IMR-90 (cell line): Measurements from ENCODE around the gene MYL12B. TPM values are rescaled to one million over a fixed set of nuclear protein-coding genes. Genes with fewer than 3 reads are reported as not detected.

ENCODE experiments used
- ATAC-seq: fragments of 200-7000 bp; cut with Tn5 transposase; 2 replicates; pipeline ENCODE4 v1.9.1; 2020; ENCODE audit warnings: low read depth, mild to moderate bottlenecking, moderate library complexity
- BruUV-seq: library from RNA; stranded (reverse); fragments of 400-500 nt; replicated peaks from 2 replicates; lab custom pipeline; 2021; lab: Mats Ljungman, UMichigan
- CTCF ChIA-PET: fragments of 300-600 bp; formaldehyde crosslinking; extraction: SDS; loops from one replicate; lab custom pipeline; 2021; ENCODE audit warnings: antibody characterized with exemption; lab: Yijun Ruan, JAX
- POLR2A ChIA-PET: fragments of 300-600 bp; sonication (Branson Sonifier 250); formaldehyde crosslinking; loops from one replicate; lab custom pipeline; 2022; ENCODE audit warnings: antibody characterized with exemption; ENCODE audit not compliant: unreplicated experiment; lab: Charles Lee
- DNase-seq: peaks from one replicate; pipeline ENCODE4 v3.0.0; 2013
- H2AFZ ChIP-seq: replicated peaks from 2 replicates; pipeline ENCODE3; 2013; ENCODE audit warnings: low read length, mild to moderate bottlenecking; ENCODE audit not compliant: poor library complexity
- H2AK5ac ChIP-seq: 2 replicates; pipeline ENCODE4 v1.6.1; 2013; ENCODE audit warnings: low read depth, low read length, inconsistent platforms
- H2AK9ac ChIP-seq: replicated peaks from 2 replicates; pipeline ENCODE3; 2013; ENCODE audit warnings: mild to moderate bottlenecking, low read depth, low read length, moderate library complexity; ENCODE audit not compliant: poor library complexity
- H2BK120ac ChIP-seq: 2 replicates; pipeline ENCODE4 v1.6.1; 2013; ENCODE audit warnings: low read depth, low read length, inconsistent platforms
- H2BK15ac ChIP-seq: 3 replicates; pipeline ENCODE4 v1.6.1; 2013; ENCODE audit warnings: low read depth, low read length, inconsistent platforms
- H2BK20ac ChIP-seq: 2 replicates; pipeline ENCODE4 v1.6.1; 2013; ENCODE audit warnings: low read depth, mild to moderate bottlenecking, inconsistent platforms, low read length, moderate library complexity
- H2BK5ac ChIP-seq: 2 replicates; pipeline ENCODE4 v1.6.1; 2013; ENCODE audit warnings: mild to moderate bottlenecking, low read depth, low read length, inconsistent platforms; ENCODE audit not compliant: poor library complexity, severe bottlenecking
- H3K14ac ChIP-seq: replicated peaks from 2 replicates; pipeline ENCODE4 v1.6.1; 2013; ENCODE audit warnings: low read depth, low read length, inconsistent platforms
- H3K18ac ChIP-seq: 2 replicates; pipeline ENCODE4 v1.6.1; 2013; ENCODE audit warnings: low read depth, low read length, control low read depth
- H3K23ac ChIP-seq: 2 replicates; pipeline ENCODE4 v1.6.1; 2013; ENCODE audit warnings: low read depth, low read length, inconsistent platforms
- H3K27ac ChIP-seq: 2 replicates; pipeline ENCODE4 v1.5.1; 2013; ENCODE audit warnings: mild to moderate bottlenecking, control low read depth, low read length; ENCODE audit not compliant: insufficient read depth
- H3K27me3 ChIP-seq: 2 replicates; pipeline ENCODE4 v1.6.1; 2013; ENCODE audit warnings: low read length; ENCODE audit not compliant: control insufficient read depth, insufficient read depth
- H3K36me3 ChIP-seq: 2 replicates; pipeline ENCODE4 v1.6.1; 2013; ENCODE audit warnings: low read length, mixed read lengths; ENCODE audit not compliant: control insufficient read depth, insufficient read depth
- H3K4ac ChIP-seq: 2 replicates; pipeline ENCODE4 v1.6.1; 2013; ENCODE audit warnings: low read depth, low read length, inconsistent platforms
- H3K4me1 ChIP-seq: 2 replicates; pipeline ENCODE4 v1.6.1; 2013; ENCODE audit warnings: low read length, mixed read lengths; ENCODE audit not compliant: control insufficient read depth, insufficient read depth
- H3K4me2 ChIP-seq: 2 replicates; pipeline ENCODE4 v1.6.1; 2013; ENCODE audit warnings: low read depth, mild to moderate bottlenecking, control low read depth, low read length, moderate library complexity
- H3K4me3 ChIP-seq: 2 replicates; pipeline ENCODE4 v1.5.1; 2013; ENCODE audit warnings: low read depth, mild to moderate bottlenecking, control low read depth, low read length, moderate library complexity; ENCODE audit not compliant: insufficient read depth
- H3K56ac ChIP-seq: 2 replicates; pipeline ENCODE4 v1.6.1; 2013; ENCODE audit warnings: low read length, inconsistent platforms; ENCODE audit not compliant: insufficient read depth; ENCODE audit errors: extremely low read depth
- H3K79me1 ChIP-seq, 2 experiments: 2 replicates each; pipeline ENCODE4 v1.6.1; 2013; ENCODE audit warnings: low read length in 2 of 2, inconsistent platforms in 1 of 2, low read depth in 1 of 2
- H3K9ac ChIP-seq: 2 replicates; pipeline ENCODE4 v1.6.1; 2013; ENCODE audit warnings: low read depth, low read length, control low read depth
- H3K9me1 ChIP-seq: 2 replicates; pipeline ENCODE4 v1.6.1; 2013; ENCODE audit warnings: low read length, inconsistent platforms; ENCODE audit not compliant: insufficient read depth
- H3K9me3 ChIP-seq: 2 replicates; pipeline ENCODE4 v1.6.1; 2013; ENCODE audit warnings: low read length; ENCODE audit not compliant: control insufficient read depth, insufficient read depth
- H4K20me1 ChIP-seq: 2 replicates; pipeline ENCODE4 v1.6.1; 2013; ENCODE audit warnings: low read length, inconsistent platforms; ENCODE audit not compliant: insufficient read depth
- H4K5ac ChIP-seq: 2 replicates; pipeline ENCODE4 v1.6.1; 2013; ENCODE audit warnings: mild to moderate bottlenecking, low read depth, low read length, control low read depth
- H4K8ac ChIP-seq, 2 experiments: 2 replicates each; pipeline ENCODE4 v1.6.1; 2013; ENCODE audit warnings: low read depth in 2 of 2, low read length in 2 of 2, control low read depth in 1 of 2, inconsistent platforms in 1 of 2
- H4K91ac ChIP-seq: 2 replicates; pipeline ENCODE4 v1.6.1; 2013; ENCODE audit warnings: low read depth, low read length, inconsistent platforms; ENCODE audit not compliant: insufficient read depth
- CHD1 ChIP-seq: IDR thresholded peaks from 2 replicates; pipeline ENCODE4 v1.6.1; 2012; ENCODE audit warnings: low read depth, low read length, improper control_type of control experiment
- FOS ChIP-seq: fragments of 150-350 bp; IDR thresholded peaks from 2 replicates; pipeline ENCODE4 v1.6.1; 2016; ENCODE audit warnings: low read depth, low read length
- MAZ ChIP-seq: IDR thresholded peaks from 2 replicates; pipeline ENCODE4 v1.6.1; 2012; ENCODE audit warnings: low read depth, mild to moderate bottlenecking, low read length, improper control_type of control experiment, moderate library complexity, borderline replicate concordance
- MXI1 ChIP-seq: IDR thresholded peaks from 2 replicates; pipeline ENCODE4 v1.6.1; 2012; ENCODE audit warnings: low read depth, mild to moderate bottlenecking, low read length, moderate library complexity, borderline replicate concordance
- NFE2L2 ChIP-seq: fragments of 150-350 bp; IDR thresholded peaks from 2 replicates; pipeline ENCODE4 v1.6.1; 2016; ENCODE audit warnings: low read depth, mild to moderate bottlenecking, low read length
- POLR2A ChIP-seq: IDR thresholded peaks from 2 replicates; pipeline ENCODE4 v1.6.1; 2012; ENCODE audit warnings: mild to moderate bottlenecking, low read depth, low read length
- RAD21 ChIP-seq: IDR thresholded peaks from 2 replicates; pipeline ENCODE4 v1.6.1; 2012; ENCODE audit warnings: low read length, improper control_type of control experiment
- RFX5 ChIP-seq: IDR thresholded peaks from 2 replicates; pipeline ENCODE4 v1.8.0; 2012; ENCODE audit warnings: low read depth, mild to moderate bottlenecking, low read length, moderate library complexity
- WGBS, 2 experiments: methylation state at CpG; one replicate each; pipeline versions ENCODE4 v1.1.5 to v1.1.7; 2013; ENCODE audit warnings: missing lambda C conversion rate in 2 of 2; ENCODE audit not compliant: insufficient read length in 1 of 2; ENCODE audit errors: extremely low coverage in 2 of 2; 5-methylcytosine and 5-hydroxymethylcytosine counted together
- dilution Hi-C: fragments of 300-500 bp; cut with HindIII; formaldehyde crosslinking; loops from one replicate; pipeline ENCODE4 v1.14.3; 2018; ENCODE audit warnings: low sequenced_read_pairs; ENCODE audit not compliant: unreplicated experiment
- in situ Hi-C: fragments of 300-500 bp; cut with MboI; formaldehyde crosslinking; loops from 3 replicates; pipeline ENCODE4 v1.14.3; 2019; ENCODE audit warnings: low sequenced_read_pairs, inconsistent platforms, mixed read lengths
- intact Hi-C: fragments of 100-400 bp; cut with micrococcal nuclease; formaldehyde crosslinking; loops from 2 replicates; pipeline ENCODE4 v1.10.0; 2022
- polyA plus RNA-seq, 3 experiments: library from polyadenylated mRNA; depleted of rRNA; stranded (reverse); fragments of >200 nt; gene quantifications; 2 replicates each; pipeline ENCODE4 v1.2.3, GENCODE V29; 2012; ENCODE audit warnings: low replicate concordance in 1 of 3
- total RNA-seq: library from RNA; depleted of rRNA; stranded (reverse); fragments of >200 nt; gene quantifications from 2 replicates; pipeline ENCODE4 v1.2.3, GENCODE V29; 2012
- TF ChIP-seq, protein P1 (sequence below): fragments of 150-350 bp; IDR thresholded peaks from 2 replicates; pipeline ENCODE4 v1.6.1; 2016; ENCODE audit warnings: low read depth, mild to moderate bottlenecking, low read length, moderate library complexity, borderline replicate concordance

Gene MYL12B
- total and polyA plus RNA-seq, 2 of the 4 experiments (the other 2 are of a cell fraction) = 692 to 816 TPM

DNA sequence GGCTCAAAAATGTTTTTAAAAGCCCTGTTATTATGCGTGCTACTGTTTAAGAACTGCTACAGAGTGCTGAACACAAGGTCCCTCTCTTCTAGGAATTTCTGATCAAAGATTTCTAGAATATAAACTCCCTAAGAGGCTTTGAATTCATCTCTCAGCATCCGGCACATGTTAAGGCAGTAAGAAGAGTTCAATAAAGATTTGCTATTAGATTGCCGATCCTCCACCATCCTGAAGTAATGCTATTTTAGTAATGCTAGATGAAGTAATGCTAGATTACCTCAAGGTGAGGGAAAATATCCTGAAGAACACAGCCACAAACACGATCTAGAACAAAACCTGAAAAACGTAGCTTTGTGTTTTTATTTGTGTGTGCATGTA is 949 bp upstream of the MYL12B start:
- peaks cover 15% of the 10 kb centered on the region for H3K36me3 ChIP-seq
- peaks cover 37% of the 10 kb centered on the region for H4K20me1 ChIP-seq
- dilution Hi-C loops (no loop called here), intact Hi-C loops (loop anchor here (5.0 kb wide), 2 partner anchors 191 to 341 kb away; partner anchors contain the start of gene TGIF1), in situ Hi-C loops (no loop called here)
- H3K9me1 ChIP-seq = peaks cover 10% of the 10 kb centered on the region; the same call in 1 of the 2 replicates
- H3K27ac ChIP-seq = peak overlapping the region; percentile 99
- no peak for ATAC-seq
- peak overlapping the region; percentile 98 for H2AK9ac ChIP-seq
- peak overlapping the region; percentile 96 for H3K9ac ChIP-seq
- H4K5ac ChIP-seq = peak overlapping the region; percentile 90
- peak overlapping the region; percentile 91 for H2BK120ac ChIP-seq
- H3K4me2 ChIP-seq = peak overlapping the region; percentile 98
- H3K23ac ChIP-seq = peak overlapping the region; percentile 91
- peaks cover 19 to 53% of the 10 kb centered on the region in 2 experiments; a peak in 3 of 4 replicates for H3K79me1 ChIP-seq
- H3K18ac ChIP-seq = peak overlapping the region; percentile 90
- H4K91ac ChIP-seq = peak overlapping the region; percentile 98
- WGBS, 2 experiments = no CpG with 5 or more reads among the region's 5 CpGs
- H2AFZ ChIP-seq = peak overlapping the region; percentile 92
- DNase-seq = no peak
- no peaks in the 10 kb centered on the region for H3K27me3 ChIP-seq
- H3K56ac ChIP-seq = peak overlapping the region; percentile 99
- H3K4me1 ChIP-seq = peaks cover 13% of the 10 kb centered on the region
- ChIA-PET CTCF (interaction anchor here (0.6 kb wide), 1 partner anchor 672 kb away, joined by 3 read pairs; no protein-coding TSS in a partner anchor), POLR2A (interaction anchor here (0.5 to 1.5 kb wide), 4 partner anchors 9 to 350 kb away, joined by 3 to 4 read pairs (median 3); partner anchors contain the start of gene MYL12A)
- peak overlapping the region; percentile 96 to 100 for H4K8ac ChIP-seq
- peak overlapping the region; percentile 97 for H2AK5ac ChIP-seq
- peak overlapping the region; percentile 98 for H3K4ac ChIP-seq
- no peaks in the 10 kb centered on the region for H3K9me3 ChIP-seq
- H2BK15ac ChIP-seq = peak overlapping the region; percentile 84
- no peak for TF ChIP-seq RAD21
- no peak for TF ChIP-seq RFX5
- no peak for TF ChIP-seq NFE2L2
- TF ChIP-seq, protein P1, sequence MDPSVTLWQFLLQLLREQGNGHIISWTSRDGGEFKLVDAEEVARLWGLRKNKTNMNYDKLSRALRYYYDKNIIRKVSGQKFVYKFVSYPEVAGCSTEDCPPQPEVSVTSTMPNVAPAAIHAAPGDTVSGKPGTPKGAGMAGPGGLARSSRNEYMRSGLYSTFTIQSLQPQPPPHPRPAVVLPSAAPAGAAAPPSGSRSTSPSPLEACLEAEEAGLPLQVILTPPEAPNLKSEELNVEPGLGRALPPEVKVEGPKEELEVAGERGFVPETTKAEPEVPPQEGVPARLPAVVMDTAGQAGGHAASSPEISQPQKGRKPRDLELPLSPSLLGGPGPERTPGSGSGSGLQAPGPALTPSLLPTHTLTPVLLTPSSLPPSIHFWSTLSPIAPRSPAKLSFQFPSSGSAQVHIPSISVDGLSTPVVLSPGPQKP = no peak
- TF ChIP-seq POLR2A = no peak
- no peak for TF ChIP-seq MXI1
- no peak for TF ChIP-seq MAZ
- no peak for TF ChIP-seq FOS
- no peak for TF ChIP-seq CHD1
- no TSS peak for BruUV-seq
- H3K4me3 ChIP-seq = peak overlapping the region; percentile 87
- H3K14ac ChIP-seq = peak overlapping the region; percentile 89
- H2BK20ac ChIP-seq = peak overlapping the region; percentile 57
- H2BK5ac ChIP-seq = peak overlapping the region; percentile 100
